Peyer's patch (tissue), 4 donors: ENCODE data around the gene PALD1.

ENCODE experiments used
- CTCF ChIP-seq, 6 experiments: fragments of 450-650 bp in 4 of 6; fragments of 200-600 bp in 2 of 6; sonication (generic) in 1 of 6; IDR thresholded peaks; one replicate each; pipeline ENCODE4 v1.5.1; 2017 to 2019; ENCODE audit warnings: antibody characterized with exemption in 6 of 6, mild to moderate bottlenecking in 3 of 6, moderate library complexity in 1 of 6
- POLR2A ChIP-seq, 2 donors: fragments of 450-650 bp; IDR thresholded peaks; one replicate each; pipeline ENCODE4 v1.5.1; 2017; ENCODE audit warnings: antibody characterized with exemption in 2 of 2, mild to moderate bottlenecking in 2 of 2, moderate library complexity in 2 of 2

DNA sequence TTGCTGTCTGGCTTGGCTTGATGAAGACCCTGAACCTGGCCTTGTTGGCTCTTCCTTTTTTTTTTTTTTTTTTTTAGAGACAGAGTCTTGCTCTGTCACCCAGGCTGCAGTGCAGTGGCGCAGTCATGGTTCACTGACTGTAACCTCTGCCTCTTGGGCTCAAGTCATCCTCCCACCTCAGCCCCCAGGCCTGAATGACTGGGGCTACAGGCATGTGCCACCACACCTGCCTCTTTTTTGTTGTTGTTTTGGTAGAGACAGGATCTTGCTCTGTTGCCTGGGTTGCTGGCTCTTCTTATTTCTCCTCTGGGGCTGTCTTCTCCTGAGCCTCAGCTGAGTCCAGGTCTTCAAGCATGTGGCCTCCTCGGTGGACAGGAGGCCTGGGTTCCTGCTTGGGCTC lies 79.3 kb downstream of the PALD1 start:
- no peak for TF ChIP-seq CTCF (IDR thresholded peaks at IDR 0.05)
- TF ChIP-seq POLR2A (IDR thresholded peaks at IDR 0.05): no peak
